ENCODE results near the gene SHD.
"Not testable (repeated sequence)": the region's sequence is repeated elsewhere in the genome, so short reads cannot be mapped to it uniquely, and the experiment has no call there.

The SHD gene

DNA sequence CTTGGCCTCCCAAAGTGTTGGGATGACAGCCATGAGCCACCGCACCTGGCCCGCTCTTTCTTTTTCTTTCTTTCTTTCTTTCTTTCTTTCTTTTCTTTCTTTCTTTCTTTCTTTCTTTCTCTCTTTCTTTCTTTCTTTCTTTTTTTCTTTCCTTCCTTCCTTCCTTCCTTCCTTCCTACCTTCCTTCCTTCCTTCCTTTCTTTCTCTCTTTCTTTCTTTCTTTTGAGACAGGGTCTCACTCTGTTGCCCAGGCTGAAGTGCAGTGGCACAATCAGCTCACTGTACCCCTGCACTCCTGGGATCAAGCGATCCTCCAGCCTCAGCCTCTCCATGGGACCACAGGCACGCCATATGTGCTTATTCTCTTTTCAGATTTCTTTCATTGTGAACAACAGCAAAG, 7.1 kb downstream of the SHD start:
- H3K9ac ChIP-seq (ENCODE audit: low read length); H3K4me3 ChIP-seq (ENCODE audit: low read length); H3K36me3 ChIP-seq (ENCODE audit: control insufficient read depth, insufficient read depth, low read length, severe bottlenecking): not testable (repeated sequence)

DNA sequence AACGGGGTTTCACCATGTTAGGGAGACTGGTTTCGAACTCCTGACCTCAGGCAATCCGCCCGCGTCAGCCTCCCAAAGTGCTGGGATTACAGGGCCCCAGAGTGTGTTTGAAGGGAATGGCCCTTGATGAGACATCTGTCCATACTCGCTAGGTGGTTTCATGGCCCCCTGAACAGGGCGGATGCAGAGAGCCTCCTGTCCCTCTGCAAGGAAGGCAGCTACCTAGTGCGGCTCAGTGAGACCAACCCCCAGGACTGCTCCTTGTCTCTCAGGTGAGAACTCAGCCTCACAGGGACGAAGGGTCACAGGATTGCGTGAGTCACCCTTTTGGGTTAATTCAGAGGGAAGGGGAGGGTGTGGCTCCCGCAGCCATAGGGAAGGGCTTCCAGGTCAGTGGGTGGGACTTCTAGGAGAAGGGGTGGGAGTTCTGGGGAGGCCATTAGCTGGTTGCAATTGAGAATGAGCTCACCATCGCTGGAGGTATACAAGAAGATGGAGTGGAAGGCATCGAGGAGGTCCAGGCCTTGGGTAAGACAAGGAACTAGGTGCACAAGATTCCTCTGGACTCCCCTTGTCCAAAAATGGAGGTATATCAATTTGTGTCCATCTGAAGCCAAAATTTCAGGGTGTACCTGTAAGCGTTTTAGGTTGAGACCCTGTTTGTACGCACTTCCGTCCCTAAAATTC, 9.2 kb downstream of the SHD start:
- no peaks in the 10 kb centered on the region for H3K4me1 ChIP-seq (ENCODE audit: control insufficient read depth, insufficient read depth, low read length)
- peaks cover 32% of the 10 kb centered on the region for H3K27me3 ChIP-seq (replicated peaks; ENCODE audit: control insufficient read depth, insufficient read depth, low read length)
- no peak for DNase-seq (ENCODE audit: low read depth)
- no peaks in the 10 kb centered on the region for H3K36me3 ChIP-seq (ENCODE audit: control insufficient read depth, insufficient read depth, low read length, severe bottlenecking)
- no peak overlapping the region for H3K9ac ChIP-seq (ENCODE audit: low read length)
- no peaks in the 10 kb centered on the region for H3K9me3 ChIP-seq (ENCODE audit: control insufficient read depth, low read length)
- no peak overlapping the region for H3K4me3 ChIP-seq (ENCODE audit: low read length)

More for the DNA sequence above, 7.1 kb downstream of the SHD start:
- H3K27me3 ChIP-seq (replicated peaks; ENCODE audit: control insufficient read depth, insufficient read depth, low read length), result peaks cover 40% of the 10 kb centered on the region
- H3K4me1 ChIP-seq (ENCODE audit: control insufficient read depth, insufficient read depth, low read length); DNase-seq (ENCODE audit: low read depth); H3K9me3 ChIP-seq (ENCODE audit: control insufficient read depth, low read length): not testable (repeated sequence)

DNA sequence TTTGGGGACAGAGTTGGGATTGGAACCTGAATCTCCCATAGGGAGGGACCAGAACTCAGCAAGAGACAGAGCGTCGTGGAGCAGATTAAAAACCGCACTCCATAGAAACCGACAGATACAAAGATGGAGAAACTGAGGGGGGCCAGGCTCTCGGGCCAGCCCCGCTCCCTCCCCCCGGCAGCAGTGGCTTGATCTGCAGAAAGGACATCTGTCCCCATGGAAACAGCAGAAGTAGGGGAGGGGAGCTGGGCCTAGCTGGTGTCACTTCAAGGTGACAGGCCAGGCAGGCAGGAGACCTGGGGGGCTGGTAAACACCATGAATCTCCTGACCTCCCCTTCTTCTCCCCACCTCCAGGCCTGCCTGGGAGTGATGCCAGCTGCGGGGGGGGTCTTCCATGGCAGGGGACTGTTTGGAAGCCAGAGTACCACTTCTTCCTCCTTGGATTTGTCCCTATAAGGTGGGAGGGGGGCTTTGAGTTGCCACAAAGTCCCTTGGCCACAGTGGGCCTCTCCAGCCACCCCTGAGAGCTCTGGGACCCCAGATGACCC, 12.2 kb downstream of the SHD start:
- peaks cover 35% of the 10 kb centered on the region for H3K27me3 ChIP-seq (replicated peaks; ENCODE audit: control insufficient read depth, insufficient read depth, low read length)
- DNase-seq (ENCODE audit: low read depth), result no peak
- no peaks in the 10 kb centered on the region for H3K36me3 ChIP-seq (ENCODE audit: control insufficient read depth, insufficient read depth, low read length, severe bottlenecking)
- H3K4me1 ChIP-seq (ENCODE audit: control insufficient read depth, insufficient read depth, low read length), result no peaks in the 10 kb centered on the region
- no peaks in the 10 kb centered on the region for H3K9me3 ChIP-seq (ENCODE audit: control insufficient read depth, low read length)
- H3K9ac ChIP-seq (ENCODE audit: low read length), result no peak overlapping the region
- no peak overlapping the region for H3K4me3 ChIP-seq (ENCODE audit: low read length)

DNA sequence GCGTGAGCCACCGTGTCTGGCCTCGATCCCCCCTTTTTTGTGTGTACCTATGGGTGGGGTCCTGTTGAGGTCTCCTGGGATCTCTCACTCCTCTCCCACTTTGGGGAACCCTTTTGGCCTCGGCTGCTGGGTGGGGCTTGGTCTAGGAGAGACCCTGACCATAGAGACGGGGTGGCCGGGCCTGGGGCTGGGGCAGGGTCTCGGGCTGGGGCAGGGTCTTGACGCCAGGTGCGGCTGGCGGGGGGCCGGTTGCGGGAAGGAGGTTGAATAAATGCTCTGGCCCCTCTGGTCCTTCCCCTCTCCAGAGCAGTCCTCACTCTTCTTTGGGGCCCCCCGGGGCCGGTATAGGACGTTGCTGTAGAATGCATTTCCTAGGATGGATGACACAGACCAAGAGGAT, 13.4 kb downstream of the SHD start:
- Histone ChIP-seq H3K36me3 (ENCODE audit: control insufficient read depth, insufficient read depth, low read length, severe bottlenecking) (no peaks in the 10 kb centered on the region), H3K4me3 (ENCODE audit: low read length) (no peak overlapping the region), H3K9ac (ENCODE audit: low read length) (no peak overlapping the region), H3K9me3 (ENCODE audit: control insufficient read depth, low read length) (no peaks in the 10 kb centered on the region), H3K27me3 (replicated peaks; ENCODE audit: control insufficient read depth, insufficient read depth, low read length) (peaks cover 35% of the 10 kb centered on the region), H3K4me1 (ENCODE audit: control insufficient read depth, insufficient read depth, low read length) (no peaks in the 10 kb centered on the region)
- DNase-seq (ENCODE audit: low read depth), result no peak

DNA sequence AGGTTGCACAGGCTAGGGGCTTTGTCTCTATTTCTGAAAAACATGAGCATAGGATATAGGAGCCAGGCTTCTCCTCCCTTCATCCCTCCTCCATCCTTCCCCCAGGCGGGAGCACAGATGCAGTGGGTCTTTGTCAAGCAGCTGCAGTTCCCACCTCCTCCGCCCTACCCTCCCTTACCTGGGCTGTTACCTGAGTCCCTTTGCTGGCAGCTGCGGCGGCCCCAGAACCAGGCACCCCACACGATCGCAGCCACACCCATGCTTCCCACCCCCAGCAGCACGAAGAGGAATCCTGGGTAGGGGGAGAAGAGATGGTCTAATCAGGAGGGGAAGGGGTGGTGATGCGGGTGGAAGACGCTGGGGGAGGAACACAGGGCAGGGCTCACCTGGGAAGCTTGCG, 15.3 kb downstream of the SHD start:
- no peak overlapping the region for H3K4me3 ChIP-seq (ENCODE audit: low read length)

DNA sequence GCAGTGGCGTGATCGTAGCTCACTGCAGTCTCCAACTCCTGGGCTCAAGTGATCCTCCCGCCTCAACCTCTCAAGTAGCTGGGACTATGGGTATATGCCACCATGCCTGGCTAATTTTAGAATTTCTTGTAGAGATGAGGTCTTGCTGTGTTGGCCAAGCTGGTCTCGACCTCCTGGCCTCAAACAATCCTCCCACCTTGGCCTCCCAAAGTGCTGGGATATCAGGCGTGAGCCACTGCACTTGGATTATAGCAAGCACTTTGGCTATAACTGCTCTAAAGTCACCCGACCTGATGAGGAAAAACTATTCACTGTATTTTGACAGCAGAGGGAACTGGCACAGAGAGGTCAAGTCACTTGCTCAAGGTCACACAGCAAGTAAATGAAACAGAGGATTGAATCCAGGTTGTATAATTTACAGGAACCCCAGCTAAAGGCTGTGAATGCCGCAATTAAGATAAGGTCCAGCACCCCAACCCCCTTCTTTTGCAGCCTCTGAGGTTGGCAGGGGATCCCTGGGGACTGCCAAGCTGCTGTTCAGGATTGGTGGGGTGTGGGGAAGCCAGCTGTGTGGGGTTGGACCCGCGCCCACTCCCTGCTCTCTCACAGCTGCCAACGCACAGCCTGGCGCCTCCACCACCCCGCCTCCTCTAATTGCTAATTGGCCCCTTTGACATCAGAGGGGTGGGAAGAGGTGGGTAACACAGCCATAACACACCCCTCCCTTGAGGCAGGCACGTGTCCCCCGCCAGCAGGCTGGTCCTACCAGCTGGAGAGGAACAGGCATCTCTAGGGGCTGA, 17.1 kb downstream of the SHD start:
- peaks cover 21% of the 10 kb centered on the region for H3K27me3 ChIP-seq (replicated peaks; ENCODE audit: control insufficient read depth, insufficient read depth, low read length)
- H3K4me1 ChIP-seq (ENCODE audit: control insufficient read depth, insufficient read depth, low read length), result no peaks in the 10 kb centered on the region
- H3K4me3 ChIP-seq (ENCODE audit: low read length), result no peak overlapping the region
- H3K9me3 ChIP-seq (ENCODE audit: control insufficient read depth, low read length), result no peaks in the 10 kb centered on the region
- no peaks in the 10 kb centered on the region for H3K36me3 ChIP-seq (ENCODE audit: control insufficient read depth, insufficient read depth, low read length, severe bottlenecking)
- DNase-seq (ENCODE audit: low read depth), result no peak
- H3K9ac ChIP-seq (ENCODE audit: low read length), result no peak overlapping the region

More for the DNA sequence above, 15.3 kb downstream of the SHD start:
- DNase-seq (ENCODE audit: low read depth), result no peak
- Histone ChIP-seq H3K4me1 (ENCODE audit: control insufficient read depth, insufficient read depth, low read length) (no peaks in the 10 kb centered on the region), H3K27me3 (replicated peaks; ENCODE audit: control insufficient read depth, insufficient read depth, low read length) (peaks cover 27% of the 10 kb centered on the region), H3K9ac (ENCODE audit: low read length) (no peak overlapping the region), H3K36me3 (ENCODE audit: control insufficient read depth, insufficient read depth, low read length, severe bottlenecking) (no peaks in the 10 kb centered on the region), H3K9me3 (ENCODE audit: control insufficient read depth, low read length) (no peaks in the 10 kb centered on the region)

DNA sequence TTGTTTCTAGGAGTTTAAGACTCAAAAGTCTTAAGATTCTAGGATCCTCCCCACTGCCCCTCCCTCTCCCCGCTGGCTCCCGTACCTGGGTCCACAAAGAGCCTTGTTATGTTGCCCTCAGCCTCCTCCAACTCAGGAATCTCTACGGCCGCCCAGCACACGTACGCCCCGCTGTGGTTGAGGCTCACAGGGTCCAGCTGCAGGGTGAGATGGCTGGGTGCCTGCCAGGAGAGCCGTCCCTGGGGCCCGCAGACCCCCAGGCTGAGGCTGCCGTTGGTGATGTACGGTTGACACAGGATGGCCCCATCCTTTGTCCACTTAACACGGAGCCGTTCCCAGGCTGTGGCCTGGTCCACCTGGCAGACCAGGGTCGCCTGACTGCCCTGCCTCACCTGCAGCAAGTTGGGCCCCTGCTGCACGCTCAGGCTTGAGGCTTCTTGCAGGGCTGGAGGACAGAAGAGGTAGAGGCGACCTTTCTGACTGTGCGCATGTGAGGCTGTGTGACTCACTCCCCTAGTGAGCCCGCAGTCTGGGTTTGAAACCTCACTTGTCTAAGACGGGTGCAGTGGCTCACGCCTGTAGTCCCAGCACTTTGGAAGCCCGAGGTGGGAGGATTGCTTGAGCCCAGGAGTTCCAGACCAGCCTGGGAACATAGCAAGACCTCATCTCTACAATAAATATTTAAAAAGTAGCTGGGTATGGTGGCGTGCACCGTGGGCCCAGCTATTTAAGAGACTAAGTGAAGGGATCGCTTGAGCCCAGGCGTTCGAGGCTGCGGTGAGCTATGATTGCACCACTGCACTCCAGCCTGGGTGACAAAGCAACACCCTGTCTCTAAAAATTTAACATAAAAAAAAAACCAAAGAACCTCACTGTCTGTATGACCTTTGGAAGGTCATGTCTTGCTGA, 19.1 kb downstream of the SHD start:
- H3K9me3 ChIP-seq (ENCODE audit: control insufficient read depth, low read length), result no peaks in the 10 kb centered on the region
- peaks cover 21% of the 10 kb centered on the region for H3K27me3 ChIP-seq (replicated peaks; ENCODE audit: control insufficient read depth, insufficient read depth, low read length)
- H3K36me3 ChIP-seq (ENCODE audit: control insufficient read depth, insufficient read depth, low read length, severe bottlenecking), result no peaks in the 10 kb centered on the region
- no peak for DNase-seq (ENCODE audit: low read depth)
- no peak overlapping the region for H3K9ac ChIP-seq (ENCODE audit: low read length)
- H3K4me3 ChIP-seq (ENCODE audit: low read length), result no peak overlapping the region
- H3K4me1 ChIP-seq (ENCODE audit: control insufficient read depth, insufficient read depth, low read length), result peaks cover 7% of the 10 kb centered on the region

DNA sequence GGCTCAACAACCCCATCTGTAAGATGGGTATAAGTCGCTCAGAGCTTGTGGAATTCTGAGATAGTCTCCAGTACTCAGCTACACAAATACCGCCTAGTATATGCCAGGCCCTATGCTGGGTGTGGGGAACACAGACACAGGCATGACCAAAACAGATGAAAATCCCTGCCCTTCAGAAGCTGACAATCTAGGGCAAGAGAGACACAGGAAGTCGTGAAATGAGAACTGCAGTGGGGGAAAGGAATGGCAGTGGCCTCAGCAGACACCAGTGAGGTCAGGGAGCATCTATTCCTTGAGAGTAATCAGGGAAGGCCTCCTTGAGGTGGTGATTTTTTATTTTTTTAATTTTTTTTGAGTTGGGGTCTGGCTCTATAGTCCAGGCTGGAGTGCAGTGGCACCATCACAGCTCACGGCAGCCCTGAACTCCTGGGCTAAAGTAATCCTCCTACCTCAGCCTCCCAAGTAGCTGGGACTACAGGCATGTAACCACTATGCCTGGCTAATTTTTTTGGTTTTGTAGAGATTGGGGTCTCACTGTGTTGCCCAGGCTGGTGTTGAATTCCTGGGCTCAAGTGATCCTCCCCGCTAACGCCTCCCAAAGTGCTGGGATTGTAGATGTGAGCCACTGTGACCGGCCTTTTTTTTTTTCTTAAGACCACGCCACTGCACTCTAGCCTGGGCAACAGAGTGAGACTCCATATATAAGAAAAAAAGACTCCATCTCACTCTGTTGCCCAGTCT, 19.9 kb downstream of the SHD start:
- Histone ChIP-seq H3K36me3 (ENCODE audit: control insufficient read depth, insufficient read depth, low read length, severe bottlenecking) (no peaks in the 10 kb centered on the region), H3K9me3 (ENCODE audit: control insufficient read depth, low read length) (no peaks in the 10 kb centered on the region)

DNA sequence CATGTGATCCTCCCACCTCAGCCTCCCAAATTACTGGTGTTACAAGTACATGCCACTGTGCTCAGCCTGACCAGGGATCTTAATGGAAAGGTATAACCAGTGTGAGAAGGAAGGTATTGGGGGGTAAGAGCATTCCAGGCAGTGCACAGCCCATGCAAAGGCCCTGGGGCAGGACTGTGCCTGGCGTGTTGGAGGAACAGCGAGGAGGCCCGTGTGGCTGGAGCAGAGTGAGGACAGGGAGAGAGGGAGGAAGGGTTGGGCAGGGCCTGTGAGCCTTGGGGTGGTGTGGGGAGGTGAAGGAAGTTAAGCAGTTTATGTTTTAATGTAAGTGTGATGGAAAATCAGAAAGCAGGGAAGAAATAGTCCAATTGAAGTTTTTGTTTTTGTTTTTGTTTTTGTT, 21.5 kb downstream of the SHD start:
- Histone ChIP-seq H3K9me3 (ENCODE audit: control insufficient read depth, low read length) (no peaks in the 10 kb centered on the region), H3K36me3 (ENCODE audit: control insufficient read depth, insufficient read depth, low read length, severe bottlenecking) (no peaks in the 10 kb centered on the region), H3K4me3 (ENCODE audit: low read length) (no peak overlapping the region), H3K4me1 (ENCODE audit: control insufficient read depth, insufficient read depth, low read length) (peaks cover 7% of the 10 kb centered on the region), H3K27me3 (replicated peaks; ENCODE audit: control insufficient read depth, insufficient read depth, low read length) (peaks cover 16% of the 10 kb centered on the region), H3K9ac (ENCODE audit: low read length) (no peak overlapping the region)
- DNase-seq (ENCODE audit: low read depth), result no peak

More for the DNA sequence above, 19.9 kb downstream of the SHD start:
- Histone ChIP-seq H3K9ac (ENCODE audit: low read length) (no peak overlapping the region), H3K27me3 (replicated peaks; ENCODE audit: control insufficient read depth, insufficient read depth, low read length) (peaks cover 21% of the 10 kb centered on the region), H3K4me1 (ENCODE audit: control insufficient read depth, insufficient read depth, low read length) (peaks cover 7% of the 10 kb centered on the region), H3K4me3 (ENCODE audit: low read length) (no peak overlapping the region)
- DNase-seq (ENCODE audit: low read depth), result no peak

DNA sequence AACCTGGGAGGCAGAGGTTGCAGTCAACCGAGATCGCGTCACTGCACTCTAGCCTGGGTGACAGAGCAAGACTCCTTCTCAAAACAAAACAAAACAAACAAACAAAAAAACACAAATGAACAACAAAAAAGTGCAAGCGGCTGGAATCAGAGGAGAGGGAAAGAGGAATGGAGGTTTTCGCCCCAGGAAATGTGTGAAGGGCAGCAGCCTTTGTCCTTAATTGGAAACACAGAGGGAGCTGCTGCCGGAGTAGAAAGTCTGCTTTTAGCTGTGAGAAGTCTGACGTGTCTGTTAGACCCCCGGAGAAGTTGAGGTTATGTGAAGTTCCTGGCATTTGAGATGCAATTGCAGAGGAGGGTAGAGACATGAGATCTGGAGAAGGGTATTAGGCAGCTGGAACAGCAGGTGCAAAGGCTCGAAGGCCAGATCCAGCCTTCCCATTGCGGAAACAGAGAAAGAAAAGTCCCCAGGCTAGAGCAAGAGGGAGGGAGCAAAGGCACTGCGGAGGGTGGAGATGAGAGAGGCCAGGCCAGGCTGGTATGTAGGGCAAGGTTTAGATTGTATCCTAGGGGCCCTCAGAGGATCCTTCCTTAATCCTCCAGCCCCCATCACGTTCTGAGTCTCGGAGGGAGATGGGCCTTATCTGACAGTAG, 22.6 kb downstream of the SHD start:
- Histone ChIP-seq H3K9ac (ENCODE audit: low read length) (no peak overlapping the region), H3K4me1 (ENCODE audit: control insufficient read depth, insufficient read depth, low read length) (peaks cover 7% of the 10 kb centered on the region), H3K9me3 (ENCODE audit: control insufficient read depth, low read length) (no peaks in the 10 kb centered on the region), H3K27me3 (replicated peaks; ENCODE audit: control insufficient read depth, insufficient read depth, low read length) (peaks cover 9% of the 10 kb centered on the region), H3K4me3 (ENCODE audit: low read length) (no peak overlapping the region), H3K36me3 (ENCODE audit: control insufficient read depth, insufficient read depth, low read length, severe bottlenecking) (no peaks in the 10 kb centered on the region)
- DNase-seq (ENCODE audit: low read depth), result no peak

Data from adipocyte (in vitro differentiated cells).